GM12878 (cell line): Measurements from ENCODE around the gene EVI5L. TPM values are rescaled to one million over a fixed set of nuclear protein-coding genes. Genes with fewer than 3 reads are reported as not detected.

ENCODE experiments used
- ATAC-seq: fragments of 200-7000 bp; cut with Tn5 transposase; 3 replicates; pipeline ENCODE4 v1.9.1; 2020; ENCODE audit warnings: mild to moderate bottlenecking, moderate library complexity
- BruUV-seq: library from RNA; stranded (reverse); fragments of 400-500 nt; replicated peaks from 2 replicates; lab custom pipeline; 2021; lab: Mats Ljungman, UMichigan
- CTCF ChIA-PET: fragments of 300-600 bp; sonication (Branson Sonifier 250); formaldehyde crosslinking; extraction: SDS; loops from one replicate; lab custom pipeline; 2021; ENCODE audit warnings: inconsistent platforms; lab: Yijun Ruan, JAX
- POLR2A ChIA-PET: fragments of 350-600 bp; formaldehyde crosslinking; extraction: SDS; loops from one replicate; lab custom pipeline; 2021; ENCODE audit warnings: inconsistent platforms; lab: Charles Lee
- RAD21 ChIA-PET: fragments of 300-600 bp; sonication (Branson Sonifier 250); formaldehyde crosslinking; loops from one replicate; lab custom pipeline; 2023; ENCODE audit warnings: antibody characterized with exemption; ENCODE audit not compliant: unreplicated experiment; lab: Charles Lee
- SMC1A ChIA-PET: fragments of 300-600 bp; sonication (Branson Sonifier 250); formaldehyde crosslinking; loops from one replicate; lab custom pipeline; 2023; ENCODE audit not compliant: unreplicated experiment, uncharacterized antibody; lab: Charles Lee
- DNase-seq: peaks from one replicate; pipeline ENCODE4 v3.0.0-alpha.2; 2011; ENCODE audit warnings: low read depth, low spot score
- FAIRE-seq: peaks from 3 replicates; lab custom pipeline; 2011; peaks lifted over from hg19 to GRCh38; lab: Jason Lieb, UNC
- H2AFZ ChIP-seq: 2 replicates; pipeline ENCODE4 v1.6.0; 2011; ENCODE audit warnings: low read depth, low read length, control low read depth; ENCODE audit not compliant: control insufficient read depth
- H3K27ac ChIP-seq: 2 replicates; pipeline ENCODE4 v1.5.1; 2011; ENCODE audit warnings: control low read depth; ENCODE audit not compliant: control insufficient read depth, insufficient read depth
- H3K27me3 ChIP-seq, 2 experiments: replicated peaks in 1 of 2; 2 replicates each; pipeline versions ENCODE4 v1.6.0 to v1.6.1; 2011; ENCODE audit warnings: low read length in 1 of 2; ENCODE audit not compliant: control insufficient read depth in 2 of 2, insufficient read depth in 2 of 2
- H3K36me3 ChIP-seq, 2 experiments: 2 replicates each; pipeline ENCODE4 v1.5.1; 2011; ENCODE audit warnings: low read length in 1 of 2; ENCODE audit not compliant: control insufficient read depth in 2 of 2, insufficient read depth in 2 of 2
- H3K4me1 ChIP-seq: 2 replicates; pipeline ENCODE4 v1.6.1; 2011; ENCODE audit warnings: mild to moderate bottlenecking, low read length, moderate library complexity, mixed read lengths; ENCODE audit not compliant: control insufficient read depth, insufficient read depth
- H3K4me2 ChIP-seq: 2 replicates; pipeline ENCODE4 v1.6.0; 2011; ENCODE audit warnings: control low read depth; ENCODE audit not compliant: control insufficient read depth, insufficient read depth
- H3K4me3 ChIP-seq: fragments of 200-600 bp; sonication (generic); 2 replicates; pipeline ENCODE4 v1.5.1; 2016
- H3K79me2 ChIP-seq: 2 replicates; pipeline ENCODE4 v1.6.0; 2011; ENCODE audit warnings: low read length; ENCODE audit not compliant: control insufficient read depth, insufficient read depth
- H3K9ac ChIP-seq: 2 replicates; pipeline ENCODE4 v1.8.0; 2011; ENCODE audit warnings: low read length, control low read depth, mixed read lengths; ENCODE audit not compliant: control insufficient read depth, insufficient read depth
- H3K9me3 ChIP-seq: replicated peaks from 3 replicates; pipeline ENCODE4 v1.5.1; 2011; ENCODE audit warnings: mild to moderate bottlenecking, low read length; ENCODE audit not compliant: control insufficient read depth, insufficient read depth
- H4K20me1 ChIP-seq: 2 replicates; pipeline ENCODE4 v1.6.0; 2011; ENCODE audit not compliant: control insufficient read depth, insufficient read depth
- BCLAF1 ChIP-seq: fragments of 450-650 bp; IDR thresholded peaks from 2 replicates; pipeline ENCODE4 v1.6.1; 2017; ENCODE audit warnings: antibody characterized with exemption, mild to moderate bottlenecking, moderate library complexity
- CBFB ChIP-seq: IDR thresholded peaks from 2 replicates; pipeline ENCODE4 v1.6.1; 2016; ENCODE audit warnings: antibody characterized with exemption, low read depth
- EGR1 ChIP-seq, 2 experiments: IDR thresholded peaks; 1 replicate in 1 of 2; 2 replicates in 1 of 2; pipeline ENCODE4 v1.6.1; 2011 to 2012; ENCODE audit warnings: low read depth in 2 of 2, low read length in 2 of 2, borderline replicate concordance in 1 of 2, mild to moderate bottlenecking in 1 of 2, moderate library complexity in 1 of 2
- HCFC1 ChIP-seq: fragments of 150-350 bp; IDR thresholded peaks from 2 replicates; pipeline ENCODE4 v1.6.1; 2014; ENCODE audit warnings: low read length
- MLLT1 ChIP-seq: fragments of 450-650 bp; IDR thresholded peaks from 2 replicates; pipeline ENCODE4 v1.6.1; 2016; ENCODE audit warnings: mild to moderate bottlenecking
- NBN ChIP-seq: fragments of 450-650 bp; IDR thresholded peaks from 2 replicates; pipeline ENCODE4 v1.6.1; 2016
- NFIC ChIP-seq: IDR thresholded peaks from 2 replicates; pipeline ENCODE4 v1.6.1; 2012; ENCODE audit warnings: low read depth, mild to moderate bottlenecking, inconsistent platforms, low read length, moderate library complexity
- RAD21 ChIP-seq: IDR thresholded peaks from 2 replicates; pipeline ENCODE4 v1.6.1; 2011; ENCODE audit warnings: mild to moderate bottlenecking, low read depth, low read length, moderate library complexity; ENCODE audit not compliant: insufficient read depth
- SMC3 ChIP-seq: IDR thresholded peaks from 2 replicates; pipeline ENCODE4 v1.6.1; 2011; ENCODE audit warnings: low read length, improper control_type of control experiment, borderline replicate concordance
- SREBF2 ChIP-seq: IDR thresholded peaks from 2 replicates; pipeline ENCODE4 v1.6.1; 2012; ENCODE audit warnings: mild to moderate bottlenecking, low read length
- SRF ChIP-seq, 2 experiments: IDR thresholded peaks; 2 replicates each; pipeline ENCODE4 v1.6.1; 2011; ENCODE audit warnings: low read depth in 2 of 2, low read length in 2 of 2, mild to moderate bottlenecking in 1 of 2, moderate library complexity in 1 of 2
- STAT3 ChIP-seq: IDR thresholded peaks from 2 replicates; pipeline ENCODE4 v1.6.1; 2011; ENCODE audit warnings: low read depth, low read length, improper control_type of control experiment
- SUZ12 ChIP-seq: fragments of 200-600 bp; sonication (generic); IDR thresholded peaks from one replicate; pipeline ENCODE4 v1.6.1; 2018; ENCODE audit warnings: antibody characterized with exemption, mild to moderate bottlenecking; ENCODE audit not compliant: unreplicated experiment
- USF1 ChIP-seq: IDR thresholded peaks from 2 replicates; pipeline ENCODE4 v1.6.1; 2011; ENCODE audit warnings: borderline replicate concordance, low read depth, mild to moderate bottlenecking, moderate library complexity, mixed read lengths, low read length; ENCODE audit not compliant: insufficient read depth; ENCODE audit errors: extremely low read length
- ZNF207 ChIP-seq: fragments of 450-650 bp; IDR thresholded peaks from 2 replicates; pipeline ENCODE4 v1.6.1; 2014; ENCODE audit warnings: antibody characterized with exemption, mild to moderate bottlenecking, borderline replicate concordance
- ZNF622 ChIP-seq: fragments of 450-650 bp; IDR thresholded peaks from 2 replicates; pipeline ENCODE4 v1.6.1; 2017; ENCODE audit warnings: mild to moderate bottlenecking, inconsistent platforms
- WGBS: methylation state at CpG from one replicate; pipeline ENCODE4 v1.1.6; 2016; ENCODE audit warnings: low lambda C conversion rate; ENCODE audit not compliant: insufficient replicate concordance, insufficient coverage; ENCODE audit errors: missing lambda C conversion rate; 5-methylcytosine and 5-hydroxymethylcytosine counted together
- in situ Hi-C: fragments of 300-500 bp; cut with MboI; formaldehyde crosslinking; loops from 9 replicates; pipeline ENCODE4 v1.14.3; 2018; ENCODE audit warnings: mixed read lengths
- intact Hi-C: fragments of 100-400 bp; cut with micrococcal nuclease; formaldehyde crosslinking; loops from one replicate; pipeline ENCODE4 v1.14.2; 2022; ENCODE audit not compliant: unreplicated experiment
- polyA plus RNA-seq, 11 experiments: library from polyadenylated mRNA; depleted of rRNA in 4 of 11; unstranded in 6 of 11; stranded (reverse) in 5 of 11; fragments of >200 nt; fragmentation: Nextera tagmentation in 4 of 11; fragmentation: Illumina TruSeq in 1 of 11; extraction: Ambion mirVana in 4 of 11; extraction: Trizol in 1 of 11; gene quantifications; 1 replicate in 1 of 11; 2 replicates in 10 of 11; pipeline versions ENCODE4 v1.2.1 to v1.2.3, GENCODE V29; 2011 to 2016; ENCODE audit warnings: inconsistent platforms in 2 of 11, missing spikeins in 2 of 11, low read depth in 1 of 11
- total RNA-seq, 4 experiments: library from RNA; depleted of rRNA in 3 of 4; stranded (reverse); fragments of >200 nt in 3 of 4; fragmentation: Illumina TruSeq in 1 of 4; extraction: Trizol in 1 of 4; gene quantifications; 2 replicates each; pipeline versions ENCODE4 v1.2.1 to v1.2.3, GENCODE V29; 2013 to 2021

The EVI5L gene
- total and polyA plus RNA-seq, 10 of the 15 experiments (the other 5 are each of a cell fraction or from before 2014, with no cell fraction given), result 0.23 to 13.8 (median 5.0) TPM

GRCh38 chr19:7856109-7856591 lies 26.1 kb downstream of the EVI5L start:
- no peak for TF ChIP-seq NBN
- no peak for TF ChIP-seq SUZ12
- no peak for TF ChIP-seq CBFB
- TF ChIP-seq USF1, result no peak
- TF ChIP-seq SREBF2, result no peak
- no peak for TF ChIP-seq SRF (IDR thresholded peaks at IDR 0.05; ENCODE audit: low read depth in 2 of 2, low read length in 2 of 2)
- TF ChIP-seq ZNF207, result no peak
- TF ChIP-seq NFIC, result no peak
- TF ChIP-seq RAD21, result no peak
- no peak for TF ChIP-seq MLLT1
- TF ChIP-seq BCLAF1, result no peak
- TF ChIP-seq SMC3, result no peak
- no peak for TF ChIP-seq EGR1 (IDR thresholded peaks at IDR 0.05; ENCODE audit: borderline replicate concordance in 1 of 2, low read depth in 2 of 2, low read length in 2 of 2)
- TF ChIP-seq ZNF622, result no peak
- no peak for TF ChIP-seq HCFC1
- TF ChIP-seq STAT3, result no peak
- H3K27me3 ChIP-seq, result peaks cover 0 to 3% of the 10 kb centered on the region in 2 experiments; a peak in 2 of 4 replicates
- no peaks in the 10 kb centered on the region for H3K79me2 ChIP-seq
- POLR2A ChIA-PET, result no interaction called here
- CTCF ChIA-PET, result interaction anchor here (0.8 to 1.0 kb wide), 2 partner anchors 13 to 288 kb away, joined by 3 to 4 read pairs; no protein-coding TSS in a partner anchor
- no peak overlapping the region for H3K4me3 ChIP-seq
- H4K20me1 ChIP-seq, result no peaks in the 10 kb centered on the region
- SMC1A ChIA-PET, result no interaction called here
- no peak for DNase-seq
- no TSS peak for BruUV-seq
- no peaks in the 10 kb centered on the region for H3K36me3 ChIP-seq
- RAD21 ChIA-PET, result no interaction called here
- no peaks in the 10 kb centered on the region for H3K9me3 ChIP-seq
- intact Hi-C loops (no loop called here), in situ Hi-C loops (no loop called here)
- H3K27ac ChIP-seq, result no peak overlapping the region
- 64% methylated on average over 16 of the region's 16 CpGs for WGBS
- no peak overlapping the region for H3K4me2 ChIP-seq
- FAIRE-seq, result no peak
- H3K9ac ChIP-seq, result no peak overlapping the region
- no peak for ATAC-seq
- no peak overlapping the region for H2AFZ ChIP-seq
- no peaks in the 10 kb centered on the region; the same call in 1 of the 2 replicates for H3K4me1 ChIP-seq
